OCI-M2 (cell line): Measurements from ENCODE around the gene TSR1.
A peak's percentile ranks its signal among the peaks of the same experiment; 100 is the strongest.
"Not testable (repeated sequence)": the region's sequence is repeated elsewhere in the genome, so short reads cannot be mapped to it uniquely, and the experiment has no call there.

Experiments
- DNase-seq: peaks from one replicate; lab custom pipeline; 2025; ENCODE audit not compliant: unreplicated experiment; lab: John Stamatoyannopoulos, UW

The TSR1 gene

DNA sequence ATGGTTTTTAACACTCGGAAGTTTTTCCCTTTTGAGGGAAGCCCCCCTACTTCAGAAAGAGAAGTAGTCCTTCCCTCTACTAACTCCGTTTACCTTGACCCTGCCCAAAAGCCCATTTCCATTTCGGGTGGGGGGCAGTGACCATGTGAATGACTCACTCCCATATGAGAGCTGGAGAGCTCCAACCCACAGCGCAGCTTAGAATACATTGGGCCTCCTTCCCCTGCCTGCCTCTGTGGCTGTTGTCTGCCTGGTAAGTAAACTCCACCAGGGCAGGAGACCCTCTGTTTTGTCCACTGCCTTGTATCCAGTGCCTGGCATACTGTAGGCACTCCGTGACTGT, 2.0 kb upstream of the TSR1 start:
- no peak for DNase-seq

DNA sequence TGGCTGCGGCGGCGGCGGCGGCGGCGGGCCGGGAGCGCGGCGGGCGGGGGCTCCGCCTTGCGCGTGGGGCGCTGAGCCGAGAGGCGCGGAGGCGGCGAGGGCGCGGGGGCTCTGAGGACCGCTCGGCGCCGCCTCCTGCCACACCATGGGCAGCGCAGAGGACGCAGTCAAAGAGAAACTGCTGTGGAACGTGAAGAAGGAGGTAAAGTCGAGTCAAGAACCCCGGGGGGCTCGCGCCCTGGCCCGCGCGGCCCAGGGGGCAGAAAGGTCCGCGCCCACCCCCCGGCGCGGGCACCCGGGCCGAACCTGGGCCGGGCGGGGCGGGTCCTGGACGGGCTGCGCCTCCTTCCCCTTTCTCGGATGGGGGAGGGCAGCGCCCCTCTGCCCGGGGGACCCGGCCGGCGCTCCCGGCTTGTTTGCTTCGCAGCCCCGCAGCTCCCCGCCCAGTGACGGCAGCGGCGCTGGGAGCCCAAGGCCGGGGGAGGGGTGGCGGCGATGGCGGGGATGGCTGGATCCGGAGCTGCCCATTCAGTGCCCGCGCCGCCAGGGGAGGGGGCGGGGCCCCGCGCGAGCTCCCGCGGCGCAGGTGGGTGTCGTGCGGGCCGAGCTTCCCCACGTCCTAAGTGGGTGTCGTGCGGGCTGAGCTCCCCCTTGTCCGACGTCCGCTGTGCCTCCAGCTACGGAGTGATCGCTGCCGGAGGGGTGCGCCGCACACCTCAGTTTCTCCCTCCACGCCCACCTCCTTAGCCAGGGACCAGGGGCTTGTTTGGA, 1.5 kb upstream of the TSR1 start:
- no peak for DNase-seq

DNA sequence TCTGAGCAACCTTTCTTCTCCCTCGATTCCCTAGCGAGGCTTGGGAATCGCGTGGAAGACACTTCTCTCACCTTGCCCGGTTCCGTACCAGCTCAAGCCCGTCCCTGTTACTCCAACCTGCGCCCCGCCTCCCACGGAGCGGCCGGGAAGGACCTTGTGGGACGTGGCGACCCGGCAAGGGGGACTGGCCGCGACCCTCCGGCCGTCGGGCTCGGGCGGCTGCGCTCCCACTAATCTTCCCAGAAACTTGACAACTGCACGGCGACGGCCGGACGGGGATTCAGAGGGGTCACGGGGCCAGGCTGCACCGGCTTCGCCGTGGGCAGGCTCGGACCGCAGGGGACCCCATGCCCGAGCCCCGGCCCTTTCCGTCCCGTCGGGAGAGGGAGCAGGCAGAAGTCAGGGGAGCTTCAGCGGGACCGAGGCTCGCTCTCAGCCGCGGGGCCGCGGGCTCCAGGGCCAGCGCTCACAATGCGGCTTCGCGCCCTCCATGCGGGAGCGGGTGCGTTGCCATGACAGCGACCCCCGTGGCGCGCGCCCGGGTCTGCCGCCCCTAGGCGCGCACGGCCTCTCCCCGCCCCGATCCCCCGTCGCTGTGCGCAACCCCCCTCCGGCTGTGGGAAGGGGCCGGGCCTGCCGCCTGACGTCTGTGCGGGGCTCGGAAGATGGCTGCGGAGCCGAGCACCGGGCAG, 741 bp upstream of the TSR1 start, which contains the start of gene SGSM2:
Gene SGSM2 (plus strand): TSS at position 650 of the 692 bp plus-strand sequence. CDS start 188 bp downstream, outside the sequence.
- no peak for DNase-seq

DNA sequence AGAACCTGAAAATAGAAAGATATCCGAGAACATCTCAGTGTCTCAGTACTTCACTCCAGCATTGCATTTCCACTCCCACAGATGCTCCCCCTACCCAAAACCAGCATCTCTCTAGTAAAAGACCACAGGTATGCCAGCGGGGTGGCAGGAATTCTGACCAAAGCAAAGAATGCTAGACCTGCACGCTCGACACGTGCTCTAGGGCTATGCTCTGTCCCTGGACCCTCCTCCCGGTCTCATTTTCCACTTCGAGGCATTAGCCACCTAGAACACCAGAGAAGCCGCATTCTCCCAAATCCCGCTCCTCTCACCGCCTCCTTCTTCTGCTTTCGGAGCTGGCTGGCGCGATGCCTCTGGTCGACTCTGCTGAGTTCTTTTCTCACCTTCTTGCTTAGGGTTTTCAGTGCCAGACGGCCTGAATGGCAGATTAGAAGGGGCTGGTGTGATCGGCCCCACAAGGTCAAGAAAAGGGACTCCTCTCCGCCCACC, 487 bp downstream of the TSR1 start:
- DNase-seq: no peak

DNA sequence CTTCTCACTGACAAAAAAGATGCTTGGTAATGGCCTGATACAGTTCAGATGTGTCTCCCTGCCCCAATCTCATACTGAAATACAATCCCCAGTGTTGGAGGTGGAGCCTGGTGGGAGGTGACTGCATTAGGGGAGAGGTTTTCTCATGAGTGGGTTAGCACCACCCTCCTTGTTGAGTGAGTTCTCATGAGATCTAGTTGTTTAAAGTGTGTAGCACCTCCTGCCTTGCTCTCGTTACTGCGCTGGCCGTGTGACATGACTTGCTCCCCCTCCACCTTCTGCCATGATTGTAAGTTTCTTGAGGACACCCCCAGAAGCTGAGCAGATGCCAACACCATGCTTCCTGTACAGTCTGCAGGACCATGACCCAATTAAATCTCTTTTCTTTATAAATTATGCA, 5.0 kb downstream of the TSR1 start:
- DNase-seq: no peak

DNA sequence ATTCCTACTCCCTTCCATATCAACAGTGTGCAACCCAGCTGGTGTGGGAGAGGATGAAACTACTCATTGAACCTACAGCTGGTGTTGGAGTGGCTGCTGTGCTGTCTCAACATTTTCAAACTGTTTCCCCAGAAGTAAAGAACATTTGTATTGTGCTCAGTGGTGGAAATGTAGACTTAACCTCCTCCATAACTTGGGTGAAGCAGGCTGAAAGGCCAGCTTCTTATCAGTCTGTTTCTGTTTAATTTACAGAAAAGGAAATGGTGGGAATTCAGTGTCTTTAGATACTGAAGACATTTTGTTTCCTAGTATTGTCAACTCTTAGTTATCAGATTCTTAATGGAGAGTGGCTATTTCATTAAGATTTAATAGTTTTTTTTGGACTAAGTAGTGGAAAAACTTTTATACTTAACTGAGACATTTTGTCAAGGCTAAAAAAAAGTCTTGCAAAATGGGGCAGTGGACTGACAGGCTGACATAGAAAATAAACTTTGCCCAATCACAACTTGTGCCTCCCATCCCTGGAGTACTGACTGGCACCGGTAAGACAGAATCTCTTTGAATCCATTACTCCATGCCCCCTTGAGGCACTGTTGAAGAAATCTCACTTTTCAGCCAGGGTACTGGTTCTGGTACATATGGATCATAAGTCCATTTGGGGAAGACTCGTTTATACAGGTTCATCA, 12.5 kb downstream of the TSR1 start:
- no peak for DNase-seq

DNA sequence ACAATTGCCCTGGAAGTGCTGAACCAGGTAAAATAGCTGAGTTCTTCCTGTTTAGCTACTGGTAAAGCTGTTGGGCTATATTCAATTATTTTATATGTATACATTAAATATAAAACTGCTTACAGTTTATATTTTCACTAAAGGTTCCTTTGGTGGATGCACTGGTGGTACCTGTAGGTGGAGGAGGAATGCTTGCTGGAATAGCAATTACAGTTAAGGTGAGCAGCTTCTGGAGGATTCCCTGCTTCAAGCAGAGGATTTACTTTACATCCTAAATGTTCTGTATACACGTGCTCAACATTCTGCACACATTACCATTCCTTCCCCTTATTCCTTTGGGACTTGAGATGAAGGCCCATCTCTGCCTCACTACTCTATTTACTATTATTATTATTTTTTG, 14.9 kb downstream of the TSR1 start:
- DNase-seq: no peak

DNA sequence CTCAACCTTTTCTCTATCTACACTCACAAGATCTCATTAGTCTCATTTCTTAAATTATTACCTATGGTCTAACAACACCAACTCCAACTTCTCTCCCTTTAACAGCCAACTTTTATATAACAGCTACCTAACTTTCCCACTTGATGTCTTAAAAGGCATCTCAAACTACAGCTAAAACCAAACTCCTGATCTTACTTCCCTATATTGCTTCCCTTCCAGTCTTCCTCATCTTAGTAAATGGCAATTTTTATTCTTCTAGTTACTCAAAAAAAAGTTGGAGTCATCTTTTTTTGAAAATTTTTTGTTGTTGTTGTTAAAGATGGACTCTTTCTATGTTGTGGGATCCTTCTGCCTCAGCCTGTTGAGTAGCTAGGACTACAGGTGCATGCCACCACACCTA, 17.2 kb downstream of the TSR1 start:
- no peak for DNase-seq

DNA sequence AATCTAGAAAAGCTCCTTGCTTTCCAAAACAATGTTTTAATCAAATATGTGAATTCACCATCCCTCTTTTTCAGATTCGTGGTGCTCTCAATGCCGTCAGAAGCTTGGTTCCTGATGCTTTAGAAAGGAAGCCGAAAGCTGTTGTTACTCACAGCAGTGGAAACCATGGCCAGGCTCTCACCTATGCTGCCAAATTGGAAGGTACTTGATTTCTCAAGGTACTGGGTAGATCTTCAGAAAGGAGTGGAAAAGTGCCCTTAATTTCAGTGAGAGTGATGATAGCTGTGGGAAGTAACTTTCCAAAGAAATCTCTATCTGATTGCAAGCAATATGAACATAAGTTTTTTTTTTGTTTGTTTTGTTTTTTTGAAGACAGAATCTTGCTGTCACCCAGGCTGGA, 18.5 kb downstream of the TSR1 start:
- DNase-seq: no peak

DNA sequence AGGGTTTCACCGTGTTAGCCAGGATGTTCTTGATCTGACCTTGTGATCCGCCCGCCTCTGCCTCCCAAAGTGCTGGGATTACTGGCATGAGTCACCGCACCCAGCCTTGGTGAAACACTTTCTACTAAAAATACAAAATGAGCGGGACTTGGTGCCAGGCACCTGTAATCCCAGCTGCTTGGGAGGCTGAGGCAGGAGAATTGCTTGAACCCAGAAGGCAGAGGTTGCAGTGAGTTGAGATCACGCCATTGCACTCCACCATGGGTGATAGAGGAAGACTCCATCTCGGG, 19.4 kb downstream of the TSR1 start:
- DNase-seq: not testable (repeated sequence)

DNA sequence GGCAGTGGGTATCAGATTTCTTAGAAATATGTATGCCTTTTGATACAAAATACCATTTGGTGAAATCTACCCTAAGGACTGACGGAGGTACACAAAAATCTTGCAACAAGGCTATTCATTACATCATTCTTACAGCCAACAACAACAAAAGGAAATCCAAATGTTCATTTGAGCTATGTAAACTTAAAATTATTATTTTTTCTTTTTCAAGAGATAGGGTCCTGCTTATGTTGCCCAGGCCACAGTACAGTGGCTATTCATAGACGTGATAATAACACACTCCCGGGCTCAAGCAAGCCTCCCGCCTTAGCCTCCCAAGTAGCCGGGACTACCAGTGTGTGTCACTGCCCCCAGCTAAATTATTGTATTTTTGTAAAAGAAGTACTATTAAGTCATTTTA, 23.5 kb downstream of the TSR1 start:
- DNase-seq: no peak

DNA sequence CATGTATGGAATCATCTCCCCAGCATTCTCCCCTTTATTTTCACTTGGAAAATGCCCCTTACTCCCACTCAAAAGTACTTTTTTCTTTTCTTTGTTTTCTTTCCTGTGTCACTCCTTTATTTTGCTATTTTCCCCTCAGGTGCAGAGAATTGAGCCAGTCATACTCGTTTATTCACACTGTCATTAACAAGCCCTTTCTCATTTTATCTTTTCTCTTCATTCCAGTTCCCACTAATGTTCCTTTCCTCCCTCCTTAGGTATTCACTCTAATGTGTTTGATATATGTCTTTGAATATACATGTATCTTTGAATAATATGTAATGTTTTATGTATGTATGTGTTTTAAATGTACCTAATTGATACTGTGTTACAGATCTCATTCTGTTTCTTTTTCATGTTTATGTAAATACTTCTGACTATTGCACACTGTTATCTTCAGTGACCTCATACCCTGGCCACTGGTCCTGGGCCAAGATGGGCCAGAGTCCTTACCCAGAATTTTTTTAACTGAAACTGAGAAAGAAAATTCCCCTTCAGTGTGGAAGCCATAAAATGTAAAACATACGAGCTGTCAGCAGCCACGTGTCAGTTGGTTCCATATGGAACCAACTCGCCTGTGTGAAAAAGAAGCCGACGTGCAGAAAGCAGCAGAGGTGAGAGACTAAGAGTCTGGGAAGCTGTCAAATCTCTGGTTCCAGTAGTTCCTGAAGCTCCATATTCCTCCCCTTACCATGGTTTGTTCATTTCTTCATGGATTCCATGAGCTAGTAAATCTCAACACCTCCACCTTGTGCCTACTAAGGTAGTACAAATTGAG, 26.7 kb downstream of the TSR1 start:
- DNase-seq: no peak

DNA sequence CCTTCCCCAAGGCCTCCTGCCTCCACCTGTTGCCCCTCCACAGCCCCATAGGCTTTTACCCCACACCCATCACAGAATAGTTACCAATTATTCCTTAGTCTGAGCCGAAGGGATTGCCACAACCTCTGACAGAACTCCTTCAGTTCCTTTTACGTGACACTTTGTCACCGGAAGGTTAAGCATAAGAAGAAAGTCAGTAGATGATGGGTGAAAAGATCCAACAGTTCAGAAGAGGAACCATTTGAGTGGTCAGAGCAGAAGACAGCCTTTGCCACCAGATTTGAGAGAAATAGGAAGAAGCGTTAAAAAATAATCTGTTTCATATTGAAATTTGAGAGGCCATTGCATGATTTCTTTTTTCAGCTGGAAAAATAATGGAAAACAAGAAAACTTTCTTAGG, 31.3 kb downstream of the TSR1 start:
- DNase-seq: no peak

DNA sequence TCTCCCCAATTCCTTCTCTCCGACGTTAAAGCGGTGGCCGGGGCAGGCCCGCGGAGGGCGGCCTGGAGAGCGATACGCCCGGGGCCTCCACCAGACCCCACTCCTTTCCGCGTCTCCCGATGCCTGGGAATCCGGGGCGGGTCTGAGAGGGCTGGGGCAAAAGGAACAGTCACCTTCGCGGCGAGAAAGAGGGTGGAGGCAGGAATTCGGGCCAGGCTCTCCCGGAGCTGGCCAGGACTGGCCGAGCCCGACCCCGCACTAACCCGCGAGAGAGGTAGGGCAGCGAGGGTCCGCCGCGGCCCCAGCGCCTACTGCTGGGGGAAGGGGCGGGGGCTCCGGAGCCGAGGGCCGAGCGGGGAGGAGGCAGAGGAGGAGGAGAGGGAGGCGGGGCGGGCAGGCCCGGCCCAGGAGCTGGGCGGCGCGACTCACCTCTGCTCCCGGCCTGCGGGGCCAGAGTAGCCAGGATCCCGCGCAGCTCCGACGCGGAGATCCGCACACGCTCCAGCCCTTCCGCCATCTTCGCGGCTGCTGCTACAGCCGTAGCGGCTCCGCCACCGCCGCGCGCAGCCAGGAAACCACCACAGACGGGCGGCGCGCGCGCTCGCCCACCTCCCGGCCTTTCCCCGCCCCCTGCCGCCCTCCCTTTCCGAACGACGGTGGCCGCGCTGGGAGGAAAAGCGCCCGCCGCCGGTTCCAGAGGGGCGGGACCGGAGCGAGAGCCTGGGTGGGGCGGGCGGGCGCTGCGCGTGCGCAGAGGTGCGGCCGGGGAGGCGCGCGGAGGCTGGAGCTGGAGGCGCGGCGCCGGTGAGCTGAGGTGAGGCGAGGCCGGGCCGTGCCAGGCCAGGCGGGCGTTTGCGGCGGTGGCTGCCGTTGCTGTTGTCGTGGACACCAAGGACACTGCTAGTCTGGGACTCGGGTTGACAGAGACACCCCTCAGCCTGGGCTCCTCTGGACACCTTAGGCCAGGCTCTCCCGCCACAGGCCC, 32.8 kb downstream of the TSR1 start, which contains the start of the genes SMG6 and SRR:
Gene SMG6 (minus strand): TSS at position 582 of the 985 bp plus-strand sequence. CDS start 65 bp downstream, at position 517.
Gene SRR (plus strand): TSS at position 747 of the 985 bp plus-strand sequence. CDS start 11,611 bp downstream, outside the sequence.
- DNase-seq: peak; percentile 35

DNA sequence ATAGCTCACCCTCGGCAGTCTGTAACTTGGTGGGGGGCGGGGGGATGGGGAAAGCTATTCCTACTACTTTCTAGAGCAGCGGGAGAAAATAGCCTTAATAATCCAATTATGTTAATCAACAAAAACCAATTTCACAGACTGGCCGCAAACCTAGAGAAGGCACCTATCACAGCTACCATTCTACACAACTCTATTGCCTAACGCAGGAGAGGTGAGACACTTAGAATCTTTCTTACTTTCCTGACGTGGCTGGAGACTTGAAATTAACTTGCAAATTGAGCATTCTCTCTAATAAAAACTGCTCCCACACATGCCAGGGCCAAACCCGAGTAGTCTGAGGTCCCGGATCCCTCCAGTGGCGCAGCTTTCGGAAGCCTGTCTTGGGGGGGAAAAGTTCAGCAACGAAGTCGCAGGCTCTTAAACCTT, 33.5 kb downstream of the TSR1 start:
- no peak for DNase-seq

DNA sequence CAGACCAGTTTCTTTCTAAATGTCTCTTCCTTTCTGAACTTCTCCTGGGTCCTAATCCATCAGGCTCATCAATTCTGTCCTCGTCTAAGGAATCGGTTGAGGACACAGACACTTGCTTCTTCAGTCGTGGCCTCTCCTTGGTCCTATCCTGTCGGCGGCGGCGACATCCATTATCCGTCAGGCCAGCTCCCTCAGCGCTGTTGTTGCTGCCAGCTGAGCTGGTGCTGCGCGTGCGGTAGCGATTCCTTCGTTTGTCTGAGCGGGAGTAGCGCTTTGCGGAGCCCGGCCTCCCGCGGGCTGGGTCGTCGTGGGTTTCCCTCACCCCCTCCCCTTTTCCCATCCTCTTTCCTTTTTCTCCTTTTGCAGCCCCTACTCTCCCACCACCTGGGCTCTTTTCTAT, 36.5 kb downstream of the TSR1 start:
- DNase-seq: no peak

DNA sequence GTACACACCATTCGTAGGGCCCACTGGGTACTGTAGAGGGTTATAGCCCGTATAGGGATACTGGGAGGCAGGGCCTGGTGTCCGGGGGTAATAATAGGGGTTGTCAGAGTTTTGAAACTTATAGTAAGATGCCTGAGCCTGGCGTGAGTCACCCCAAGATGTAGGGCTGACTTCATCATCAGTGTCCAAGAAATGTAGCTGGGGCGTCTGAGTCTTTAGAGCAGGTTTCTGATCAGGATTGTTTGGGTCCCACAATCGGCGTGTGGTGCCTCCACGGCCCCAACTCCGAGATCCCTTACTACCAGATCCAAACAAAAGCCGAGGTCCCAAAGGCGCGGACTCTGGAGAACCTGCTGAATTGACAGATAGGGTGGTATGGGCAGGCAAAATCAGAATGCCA, 37.1 kb downstream of the TSR1 start:
- DNase-seq: no peak

DNA sequence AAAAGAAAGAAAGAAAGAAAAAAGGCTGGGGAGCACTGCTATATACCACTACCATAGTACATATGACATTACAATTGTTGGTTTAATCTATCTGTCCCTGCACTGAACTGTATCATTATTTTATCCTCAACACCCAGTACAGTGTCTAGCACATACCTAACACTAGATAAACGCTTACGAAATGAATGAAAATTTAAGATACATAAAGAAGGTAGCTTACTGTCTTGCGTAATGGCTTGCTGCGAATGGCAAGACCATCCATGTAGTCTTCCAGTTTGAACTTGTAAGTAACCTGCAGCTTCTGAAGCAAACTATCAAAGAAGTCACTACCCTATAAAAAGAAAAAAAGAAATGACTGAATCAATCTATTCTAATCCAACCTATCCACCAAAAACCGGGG, 39.2 kb downstream of the TSR1 start:
- DNase-seq: no peak

DNA sequence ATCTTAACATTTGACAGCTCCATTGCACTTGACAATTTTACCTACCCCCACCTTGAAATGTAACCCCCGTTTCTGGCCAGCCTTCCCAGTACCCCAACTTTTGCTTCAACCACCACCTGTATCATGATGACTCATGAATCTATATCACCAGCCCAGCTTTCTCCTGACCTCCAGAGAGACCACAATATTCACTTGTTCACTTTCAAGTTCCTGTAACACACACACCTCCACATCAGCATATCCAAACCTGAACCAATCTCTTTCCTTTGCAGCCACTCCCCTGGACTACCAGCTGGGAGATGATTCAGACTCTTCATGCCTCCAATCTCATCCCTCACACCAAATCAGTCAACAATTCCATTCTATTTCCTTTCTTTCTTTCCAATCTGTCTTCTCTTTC, 40.7 kb downstream of the TSR1 start:
- no peak for DNase-seq

DNA sequence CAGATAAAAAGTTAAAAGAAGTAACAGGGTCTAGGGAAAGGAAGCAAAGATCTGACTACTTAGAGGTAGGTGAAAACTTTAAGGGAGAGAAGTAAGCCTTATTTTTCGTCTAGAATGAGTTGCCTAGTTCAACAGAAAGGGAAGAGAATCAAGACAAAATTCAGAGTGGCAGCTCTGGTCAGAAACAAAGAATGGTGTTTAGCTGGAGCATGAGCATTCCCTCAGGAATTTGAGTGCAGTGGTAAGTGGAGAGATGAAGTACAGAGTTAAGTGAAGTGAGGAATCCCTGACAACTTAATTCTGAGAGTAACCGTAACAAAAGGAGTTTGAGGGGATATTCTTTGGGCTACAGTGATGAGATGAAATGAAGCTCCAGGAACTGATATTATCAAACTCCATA, 44.2 kb downstream of the TSR1 start:
- DNase-seq: no peak
